PC-3 (cell line): ENCODE data around the gene ALG14. TPM values are rescaled to one million over a fixed set of nuclear protein-coding genes. Genes with fewer than 3 reads are reported as not detected.

ENCODE experiments used
- ATAC-seq: fragments of 200-7000 bp; cut with Tn5 transposase; 2 replicates; pipeline ENCODE4 v1.9.1; 2020; ENCODE audit warnings: mild to moderate bottlenecking, moderate library complexity
- BruUV-seq: library from RNA; stranded (reverse); fragments of 400-500 nt; replicated peaks from 2 replicates; lab custom pipeline; 2021; lab: Mats Ljungman, UMichigan
- CTCF ChIA-PET: fragments of 300-600 bp; sonication (Branson Sonifier 250); formaldehyde crosslinking; loops from one replicate; lab custom pipeline; 2022; ENCODE audit warnings: antibody characterized with exemption; lab: Charles Lee
- POLR2A ChIA-PET: fragments of 300-600 bp; sonication (Branson Sonifier 250); formaldehyde crosslinking; loops from one replicate; lab custom pipeline; 2022; ENCODE audit warnings: antibody characterized with exemption; ENCODE audit not compliant: unreplicated experiment; lab: Charles Lee
- DNase-seq: peaks from one replicate; pipeline ENCODE4 v3.0.0-alpha.2; 2015
- H2AFZ ChIP-seq: fragments of 300-600 bp; sonication (generic); 2 replicates; pipeline ENCODE4 v1.6.0; 2016; ENCODE audit warnings: antibody characterized with exemption, low read length
- H3F3A ChIP-seq: fragments of 300-600 bp; sonication (generic); one replicate; pipeline ENCODE4 v1.6.0; 2017; ENCODE audit warnings: antibody characterized with exemption, low read length, control low read depth, mild to moderate bottlenecking; ENCODE audit not compliant: unreplicated experiment
- H3K27ac ChIP-seq: fragments of 300-600 bp; sonication (generic); 2 replicates; pipeline ENCODE4 v1.5.1; 2016; ENCODE audit warnings: mild to moderate bottlenecking, low read length
- H3K27me3 ChIP-seq: fragments of 300-600 bp; sonication (generic); 2 replicates; pipeline ENCODE4 v1.6.1; 2016; ENCODE audit warnings: low read length, mixed read lengths
- H3K36me3 ChIP-seq: fragments of 300-600 bp; sonication (generic); 2 replicates; pipeline ENCODE4 v1.6.1; 2016; ENCODE audit warnings: low read depth, mixed run types, low read length, mixed read lengths
- H3K4me1 ChIP-seq: fragments of 300-600 bp; sonication (generic); 2 replicates; pipeline ENCODE4 v1.5.1; 2016; ENCODE audit warnings: low read length; ENCODE audit not compliant: insufficient read depth
- H3K4me2 ChIP-seq: fragments of 300-600 bp; sonication (generic); 2 replicates; pipeline ENCODE4 v1.6.0; 2016; ENCODE audit warnings: low read length
- H3K4me3 ChIP-seq: fragments of 300-600 bp; sonication (generic); 2 replicates; pipeline ENCODE4 v1.5.1; 2016; ENCODE audit warnings: mild to moderate bottlenecking, low read length, mixed read lengths
- H3K79me2 ChIP-seq: fragments of 300-600 bp; sonication (generic); 2 replicates; pipeline ENCODE4 v1.6.1; 2017; ENCODE audit warnings: low read length, mixed read lengths
- H3K9ac ChIP-seq: fragments of 300-600 bp; sonication (generic); 2 replicates; pipeline ENCODE4 v1.6.0; 2016; ENCODE audit warnings: mild to moderate bottlenecking, low read length
- H3K9me2 ChIP-seq: fragments of 300-600 bp; sonication (generic); replicated peaks from 2 replicates; pipeline ENCODE4 v1.6.1; 2016; ENCODE audit warnings: mixed run types, low read length, mixed read lengths
- H3K9me3 ChIP-seq: fragments of 300-600 bp; sonication (generic); 2 replicates; pipeline ENCODE4 v1.6.1; 2016; ENCODE audit warnings: low read length, mixed read lengths
- H4K20me1 ChIP-seq: fragments of 300-600 bp; sonication (generic); 2 replicates; pipeline ENCODE4 v1.6.1; 2016; ENCODE audit warnings: low read length, mixed read lengths
- CTCF ChIP-seq: fragments of 300-600 bp; sonication (generic); conservative IDR thresholded peaks from 2 replicates; pipeline ENCODE4 v1.5.1; 2017; ENCODE audit warnings: antibody characterized with exemption, low read depth, mild to moderate bottlenecking, low read length
- EZH2 ChIP-seq: fragments of 300-600 bp; sonication (generic); IDR thresholded peaks from one replicate; pipeline ENCODE4 v1.6.1; 2017; ENCODE audit warnings: antibody characterized with exemption, mild to moderate bottlenecking, low read length; ENCODE audit not compliant: unreplicated experiment
- EZH2phosphoT487 ChIP-seq: fragments of 300-600 bp; sonication (generic); IDR thresholded peaks from 2 replicates; pipeline ENCODE4 v1.6.1; 2018; ENCODE audit warnings: mild to moderate bottlenecking, antibody characterized with exemption, low read length, borderline replicate concordance
- intact Hi-C: fragments of 100-400 bp; cut with micrococcal nuclease; formaldehyde crosslinking; loops from 2 replicates; pipeline ENCODE4 v1.9.0; 2023
- total RNA-seq: library from RNA; depleted of rRNA; stranded (reverse); fragments of >200 nt; gene quantifications from 2 replicates; pipeline ENCODE4 v1.2.3, GENCODE V29; 2014

ALG14 gene
- total RNA-seq, 1 experiment from 2014 or later = 3.4 TPM

GRCh38 chr1:95089650-95090287 lies 17.0 kb upstream of the ALG14 start:
- no peaks in the 10 kb centered on the region for H3K36me3 ChIP-seq
- H4K20me1 ChIP-seq = no peaks in the 10 kb centered on the region
- no peak overlapping the region for H3K4me3 ChIP-seq
- CTCF ChIA-PET = no interaction called here
- TF ChIP-seq EZH2 = no peak
- TF ChIP-seq CTCF = no peak
- no peak for TF ChIP-seq EZH2phosphoT487
- H3F3A ChIP-seq = no peaks in the 10 kb centered on the region
- DNase-seq (no peak), ATAC-seq (no peak)
- POLR2A ChIA-PET = no interaction called here
- H3K9ac ChIP-seq = no peak overlapping the region
- intact Hi-C loops = no loop called here
- no peaks in the 10 kb centered on the region for H3K27me3 ChIP-seq
- BruUV-seq = no TSS peak
- no peaks in the 10 kb centered on the region for H3K9me2 ChIP-seq
- H3K4me1 ChIP-seq = peaks cover 20% of the 10 kb centered on the region
- H3K4me2 ChIP-seq = no peak overlapping the region
- H3K9me3 ChIP-seq = no peaks in the 10 kb centered on the region
- H3K27ac ChIP-seq = no peak overlapping the region
- H3K79me2 ChIP-seq = no peaks in the 10 kb centered on the region
- H2AFZ ChIP-seq = no peak overlapping the region

- DNase-seq (no peak), ATAC-seq (no peak)
- Histone ChIP-seq H3K9me2 (no peaks in the 10 kb centered on the region), H2AFZ (0 out of 2 replicates have a peak overlapping the region, but pooled peaks have one; percentile 4), H3K27ac (no peak overlapping the region), H3K9me3 (no peaks in the 10 kb centered on the region), H3K4me2 (no peak overlapping the region), H3F3A (no peaks in the 10 kb centered on the region), H3K27me3 (no peaks in the 10 kb centered on the region), H3K4me1 (peaks cover 34% of the 10 kb centered on the region), H4K20me1 (no peaks in the 10 kb centered on the region), H3K9ac (no peak overlapping the region), H3K36me3 (no peaks in the 10 kb centered on the region), H3K4me3 (no peak overlapping the region), H3K79me2 (no peaks in the 10 kb centered on the region)
- BruUV-seq = no TSS peak
- ChIA-PET CTCF (no interaction called here), POLR2A (no interaction called here)
- intact Hi-C loops = no loop called here
- no peak for TF ChIP-seq EZH2phosphoT487
- TF ChIP-seq EZH2 = no peak
- no peak for TF ChIP-seq CTCF
Measured at GRCh38 chr1:95088303-95088702, 15.6 kb upstream of the ALG14 start.

- no peaks in the 10 kb centered on the region for H3F3A ChIP-seq
- no peaks in the 10 kb centered on the region for H4K20me1 ChIP-seq
- POLR2A ChIA-PET = no interaction called here
- ATAC-seq = peak; percentile 33
- DNase-seq = peak; percentile 89
- peak overlapping the region; percentile 17 for H3K4me2 ChIP-seq
- no peaks in the 10 kb centered on the region for H3K36me3 ChIP-seq
- H3K27me3 ChIP-seq = no peaks in the 10 kb centered on the region
- no peak overlapping the region for H3K27ac ChIP-seq
- peaks cover 34% of the 10 kb centered on the region for H3K4me1 ChIP-seq
- no peak overlapping the region for H3K9ac ChIP-seq
- no peak for TF ChIP-seq EZH2phosphoT487
- no peak for TF ChIP-seq CTCF
- TF ChIP-seq EZH2 = no peak
- BruUV-seq = no TSS peak
- no peaks in the 10 kb centered on the region for H3K9me3 ChIP-seq
- H3K4me3 ChIP-seq = no peak overlapping the region
- CTCF ChIA-PET = no interaction called here
- H3K9me2 ChIP-seq = no peaks in the 10 kb centered on the region
- H3K79me2 ChIP-seq = no peaks in the 10 kb centered on the region
- intact Hi-C loops = no loop called here
- H2AFZ ChIP-seq = no peak overlapping the region
Measured at GRCh38 chr1:95086949-95087533, 14.3 kb upstream of the ALG14 start.
